Stimulated activated CD4-positive, alpha-beta T cell treated with anti-CD3 and anti-CD28 coated beads, Interleukin-2, amount 100 ng/mL, for 4 hours (primary cell): ENCODE measurements around the gene SPATS2L.

ENCODE experiments used
- DNase-seq: peaks from one replicate; pipeline ENCODE4 v3.0.0-alpha.2; 2020; ENCODE audit warnings: low read depth

Gene SPATS2L

GRCh38 chr2:200297100-200297499 lies 9.4 kb upstream of the SPATS2L start:
- no peak for DNase-seq

GRCh38 chr2:200297989-200298388 lies 8.5 kb upstream of the SPATS2L start:
- no peak for DNase-seq

GRCh38 chr2:200298816-200299215 lies 7.7 kb upstream of the SPATS2L start:
- no peak for DNase-seq

- no peak for DNase-seq
Observed at GRCh38 chr2:200300065-200300464, 6.4 kb upstream of the SPATS2L start.

- no peak for DNase-seq
Observed at GRCh38 chr2:200300638-200301314, 5.7 kb upstream of the SPATS2L start.

- no peak for DNase-seq
Observed at GRCh38 chr2:200301953-200302858, 4.3 kb upstream of the SPATS2L start.

GRCh38 chr2:200302940-200303727 lies 3.4 kb upstream of the SPATS2L start:
- no peak for DNase-seq

GRCh38 chr2:200305797-200306195 lies 697 bp upstream of the SPATS2L start:
- no peak for DNase-seq

- DNase-seq = no peak
Observed at GRCh38 chr2:200306931-200307723, 634 bp downstream of the SPATS2L start.

GRCh38 chr2:200307724-200308545 lies 1.4 kb downstream of the SPATS2L start:
- no peak for DNase-seq

GRCh38 chr2:200308546-200309295 lies 2.2 kb downstream of the SPATS2L start:
- DNase-seq = no peak

- no peak for DNase-seq
Observed at GRCh38 chr2:200309296-200310049, 3.0 kb downstream of the SPATS2L start.

- no peak for DNase-seq
Observed at GRCh38 chr2:200310545-200310971, 4.1 kb downstream of the SPATS2L start.

- DNase-seq = no peak
Observed at GRCh38 chr2:200311139-200311538, 4.6 kb downstream of the SPATS2L start.

- no peak for DNase-seq
Observed at GRCh38 chr2:200314976-200315567, 8.6 kb downstream of the SPATS2L start.

- DNase-seq = no peak
Observed at GRCh38 chr2:200317975-200318374, 11.5 kb downstream of the SPATS2L start.

GRCh38 chr2:200318940-200319435 lies 12.5 kb downstream of the SPATS2L start:
- DNase-seq = no peak

GRCh38 chr2:200319548-200320337 lies 13.2 kb downstream of the SPATS2L start:
- DNase-seq = no peak
